IMR-90 (cell line): ENCODE data around the gene MED6. TPM values are rescaled to one million over a fixed set of nuclear protein-coding genes. Genes with fewer than 3 reads are reported as not detected.

ENCODE experiments used
- ATAC-seq: fragments of 200-7000 bp; cut with Tn5 transposase; 2 replicates; pipeline ENCODE4 v1.9.1; 2020; ENCODE audit warnings: low read depth, mild to moderate bottlenecking, moderate library complexity
- BruUV-seq: library from RNA; stranded (reverse); fragments of 400-500 nt; replicated peaks from 2 replicates; lab custom pipeline; 2021; lab: Mats Ljungman, UMichigan
- CTCF ChIA-PET: fragments of 300-600 bp; formaldehyde crosslinking; extraction: SDS; loops from one replicate; lab custom pipeline; 2021; ENCODE audit warnings: antibody characterized with exemption; lab: Yijun Ruan, JAX
- POLR2A ChIA-PET: fragments of 300-600 bp; sonication (Branson Sonifier 250); formaldehyde crosslinking; loops from one replicate; lab custom pipeline; 2022; ENCODE audit warnings: antibody characterized with exemption; ENCODE audit not compliant: unreplicated experiment; lab: Charles Lee
- DNase-seq: peaks from one replicate; pipeline ENCODE4 v3.0.0; 2013
- H2AFZ ChIP-seq: replicated peaks from 2 replicates; pipeline ENCODE3; 2013; ENCODE audit warnings: low read length, mild to moderate bottlenecking; ENCODE audit not compliant: poor library complexity
- H2AK5ac ChIP-seq: 2 replicates; pipeline ENCODE4 v1.6.1; 2013; ENCODE audit warnings: low read depth, low read length, inconsistent platforms
- H2AK9ac ChIP-seq: replicated peaks from 2 replicates; pipeline ENCODE3; 2013; ENCODE audit warnings: mild to moderate bottlenecking, low read depth, low read length, moderate library complexity; ENCODE audit not compliant: poor library complexity
- H2BK120ac ChIP-seq: 2 replicates; pipeline ENCODE4 v1.6.1; 2013; ENCODE audit warnings: low read depth, low read length, inconsistent platforms
- H2BK15ac ChIP-seq: 3 replicates; pipeline ENCODE4 v1.6.1; 2013; ENCODE audit warnings: low read depth, low read length, inconsistent platforms
- H2BK20ac ChIP-seq: 2 replicates; pipeline ENCODE4 v1.6.1; 2013; ENCODE audit warnings: low read depth, mild to moderate bottlenecking, inconsistent platforms, low read length, moderate library complexity
- H2BK5ac ChIP-seq: 2 replicates; pipeline ENCODE4 v1.6.1; 2013; ENCODE audit warnings: mild to moderate bottlenecking, low read depth, low read length, inconsistent platforms; ENCODE audit not compliant: poor library complexity, severe bottlenecking
- H3K14ac ChIP-seq: replicated peaks from 2 replicates; pipeline ENCODE4 v1.6.1; 2013; ENCODE audit warnings: low read depth, low read length, inconsistent platforms
- H3K18ac ChIP-seq: 2 replicates; pipeline ENCODE4 v1.6.1; 2013; ENCODE audit warnings: low read depth, low read length, control low read depth
- H3K23ac ChIP-seq: 2 replicates; pipeline ENCODE4 v1.6.1; 2013; ENCODE audit warnings: low read depth, low read length, inconsistent platforms
- H3K27ac ChIP-seq: 2 replicates; pipeline ENCODE4 v1.5.1; 2013; ENCODE audit warnings: mild to moderate bottlenecking, control low read depth, low read length; ENCODE audit not compliant: insufficient read depth
- H3K27me3 ChIP-seq: 2 replicates; pipeline ENCODE4 v1.6.1; 2013; ENCODE audit warnings: low read length; ENCODE audit not compliant: control insufficient read depth, insufficient read depth
- H3K36me3 ChIP-seq: 2 replicates; pipeline ENCODE4 v1.6.1; 2013; ENCODE audit warnings: low read length, mixed read lengths; ENCODE audit not compliant: control insufficient read depth, insufficient read depth
- H3K4ac ChIP-seq: 2 replicates; pipeline ENCODE4 v1.6.1; 2013; ENCODE audit warnings: low read depth, low read length, inconsistent platforms
- H3K4me1 ChIP-seq: 2 replicates; pipeline ENCODE4 v1.6.1; 2013; ENCODE audit warnings: low read length, mixed read lengths; ENCODE audit not compliant: control insufficient read depth, insufficient read depth
- H3K4me2 ChIP-seq: 2 replicates; pipeline ENCODE4 v1.6.1; 2013; ENCODE audit warnings: low read depth, mild to moderate bottlenecking, control low read depth, low read length, moderate library complexity
- H3K4me3 ChIP-seq: 2 replicates; pipeline ENCODE4 v1.5.1; 2013; ENCODE audit warnings: low read depth, mild to moderate bottlenecking, control low read depth, low read length, moderate library complexity; ENCODE audit not compliant: insufficient read depth
- H3K56ac ChIP-seq: 2 replicates; pipeline ENCODE4 v1.6.1; 2013; ENCODE audit warnings: low read length, inconsistent platforms; ENCODE audit not compliant: insufficient read depth; ENCODE audit errors: extremely low read depth
- H3K79me1 ChIP-seq, 2 experiments: 2 replicates each; pipeline ENCODE4 v1.6.1; 2013; ENCODE audit warnings: low read length in 2 of 2, inconsistent platforms in 1 of 2, low read depth in 1 of 2
- H3K9ac ChIP-seq: 2 replicates; pipeline ENCODE4 v1.6.1; 2013; ENCODE audit warnings: low read depth, low read length, control low read depth
- H3K9me1 ChIP-seq: 2 replicates; pipeline ENCODE4 v1.6.1; 2013; ENCODE audit warnings: low read length, inconsistent platforms; ENCODE audit not compliant: insufficient read depth
- H3K9me3 ChIP-seq: 2 replicates; pipeline ENCODE4 v1.6.1; 2013; ENCODE audit warnings: low read length; ENCODE audit not compliant: control insufficient read depth, insufficient read depth
- H4K20me1 ChIP-seq: 2 replicates; pipeline ENCODE4 v1.6.1; 2013; ENCODE audit warnings: low read length, inconsistent platforms; ENCODE audit not compliant: insufficient read depth
- H4K5ac ChIP-seq: 2 replicates; pipeline ENCODE4 v1.6.1; 2013; ENCODE audit warnings: mild to moderate bottlenecking, low read depth, low read length, control low read depth
- H4K8ac ChIP-seq, 2 experiments: 2 replicates each; pipeline ENCODE4 v1.6.1; 2013; ENCODE audit warnings: low read depth in 2 of 2, low read length in 2 of 2, control low read depth in 1 of 2, inconsistent platforms in 1 of 2
- H4K91ac ChIP-seq: 2 replicates; pipeline ENCODE4 v1.6.1; 2013; ENCODE audit warnings: low read depth, low read length, inconsistent platforms; ENCODE audit not compliant: insufficient read depth
- BHLHE40 ChIP-seq: fragments of 150-350 bp; IDR thresholded peaks from 2 replicates; pipeline ENCODE4 v1.6.1; 2016; ENCODE audit warnings: mild to moderate bottlenecking, low read depth, low read length
- CEBPB ChIP-seq: IDR thresholded peaks from 2 replicates; pipeline ENCODE4 v1.6.1; 2012; ENCODE audit warnings: low read depth, low read length, improper control_type of control experiment
- CHD1 ChIP-seq: IDR thresholded peaks from 2 replicates; pipeline ENCODE4 v1.6.1; 2012; ENCODE audit warnings: low read depth, low read length, improper control_type of control experiment
- FOS ChIP-seq: fragments of 150-350 bp; IDR thresholded peaks from 2 replicates; pipeline ENCODE4 v1.6.1; 2016; ENCODE audit warnings: low read depth, low read length
- MAFK ChIP-seq: IDR thresholded peaks from 2 replicates; pipeline ENCODE4 v1.6.1; 2012; ENCODE audit warnings: low read depth, low read length, improper control_type of control experiment
- MAZ ChIP-seq: IDR thresholded peaks from 2 replicates; pipeline ENCODE4 v1.6.1; 2012; ENCODE audit warnings: low read depth, mild to moderate bottlenecking, low read length, improper control_type of control experiment, moderate library complexity, borderline replicate concordance
- MXI1 ChIP-seq: IDR thresholded peaks from 2 replicates; pipeline ENCODE4 v1.6.1; 2012; ENCODE audit warnings: low read depth, mild to moderate bottlenecking, low read length, moderate library complexity, borderline replicate concordance
- NFE2L2 ChIP-seq: fragments of 150-350 bp; IDR thresholded peaks from 2 replicates; pipeline ENCODE4 v1.6.1; 2016; ENCODE audit warnings: low read depth, mild to moderate bottlenecking, low read length
- POLR2A ChIP-seq: IDR thresholded peaks from 2 replicates; pipeline ENCODE4 v1.6.1; 2012; ENCODE audit warnings: mild to moderate bottlenecking, low read depth, low read length
- RAD21 ChIP-seq: IDR thresholded peaks from 2 replicates; pipeline ENCODE4 v1.6.1; 2012; ENCODE audit warnings: low read length, improper control_type of control experiment
- RCOR1 ChIP-seq: IDR thresholded peaks from 2 replicates; pipeline ENCODE4 v1.6.1; 2012; ENCODE audit warnings: mild to moderate bottlenecking, low read length, improper control_type of control experiment; ENCODE audit not compliant: insufficient replicate concordance
- RFX5 ChIP-seq: IDR thresholded peaks from 2 replicates; pipeline ENCODE4 v1.8.0; 2012; ENCODE audit warnings: low read depth, mild to moderate bottlenecking, low read length, moderate library complexity
- SMC3 ChIP-seq: fragments of 150-350 bp; IDR thresholded peaks from 2 replicates; pipeline ENCODE4 v1.6.1; 2016; ENCODE audit warnings: low read depth, mild to moderate bottlenecking, antibody characterized with exemption, low read length, moderate library complexity
- WGBS, 2 experiments: methylation state at CpG; one replicate each; pipeline versions ENCODE4 v1.1.5 to v1.1.7; 2013; ENCODE audit warnings: missing lambda C conversion rate in 2 of 2; ENCODE audit not compliant: insufficient read length in 1 of 2; ENCODE audit errors: extremely low coverage in 2 of 2; 5-methylcytosine and 5-hydroxymethylcytosine counted together
- dilution Hi-C: fragments of 300-500 bp; cut with HindIII; formaldehyde crosslinking; loops from one replicate; pipeline ENCODE4 v1.14.3; 2018; ENCODE audit warnings: low sequenced_read_pairs; ENCODE audit not compliant: unreplicated experiment
- in situ Hi-C: fragments of 300-500 bp; cut with MboI; formaldehyde crosslinking; loops from 3 replicates; pipeline ENCODE4 v1.14.3; 2019; ENCODE audit warnings: low sequenced_read_pairs, inconsistent platforms, mixed read lengths
- intact Hi-C: fragments of 100-400 bp; cut with micrococcal nuclease; formaldehyde crosslinking; loops from 2 replicates; pipeline ENCODE4 v1.10.0; 2022
- polyA plus RNA-seq, 3 experiments: library from polyadenylated mRNA; depleted of rRNA; stranded (reverse); fragments of >200 nt; gene quantifications; 2 replicates each; pipeline ENCODE4 v1.2.3, GENCODE V29; 2012; ENCODE audit warnings: low replicate concordance in 1 of 3
- total RNA-seq: library from RNA; depleted of rRNA; stranded (reverse); fragments of >200 nt; gene quantifications from 2 replicates; pipeline ENCODE4 v1.2.3, GENCODE V29; 2012
- TF ChIP-seq, protein P1 (sequence below): conservative IDR thresholded peaks from 2 replicates; pipeline ENCODE4 v1.5.1; 2012; ENCODE audit warnings: mild to moderate bottlenecking, low read depth, low read length, improper control_type of control experiment
- TF ChIP-seq, protein P2 (sequence below): fragments of 150-350 bp; IDR thresholded peaks from 2 replicates; pipeline ENCODE4 v1.6.1; 2017; ENCODE audit warnings: mild to moderate bottlenecking, antibody characterized with exemption, low read length, low read depth
- TF ChIP-seq, protein P3 (sequence below): fragments of 150-350 bp; IDR thresholded peaks from 2 replicates; pipeline ENCODE4 v1.6.1; 2016; ENCODE audit warnings: low read depth, mild to moderate bottlenecking, low read length, moderate library complexity, borderline replicate concordance

MED6 gene
- total and polyA plus RNA-seq, 2 of the 4 experiments (the other 2 are of a cell fraction): 24.3 to 31.5 TPM

GRCh38 chr14:70645892-70646291 is 45.4 kb upstream of the MED6 start:
- no peak overlapping the region for H4K5ac ChIP-seq
- no peak overlapping the region for H3K4ac ChIP-seq
- dilution Hi-C loops (no loop called here), in situ Hi-C loops (no loop called here), intact Hi-C loops (no loop called here)
- H2BK20ac ChIP-seq: no peak overlapping the region
- no peak overlapping the region for H3K18ac ChIP-seq
- H3K14ac ChIP-seq: no peak overlapping the region
- no peak overlapping the region for H2BK5ac ChIP-seq
- H3K4me3 ChIP-seq: no peak overlapping the region
- H3K27me3 ChIP-seq: peaks cover 40% of the 10 kb centered on the region
- no peak overlapping the region for H2AK9ac ChIP-seq
- no peak overlapping the region for H2AK5ac ChIP-seq
- no peak overlapping the region for H3K9ac ChIP-seq
- no peaks in the 10 kb centered on the region for H3K79me1 ChIP-seq
- H3K4me1 ChIP-seq: no peaks in the 10 kb centered on the region; the same call in 1 of the 2 replicates
- DNase-seq (no peak), ATAC-seq (no peak)
- no peaks in the 10 kb centered on the region; the same call in 1 of the 2 replicates for H4K20me1 ChIP-seq
- H3K27ac ChIP-seq: no peak overlapping the region
- no peaks in the 10 kb centered on the region for H3K9me3 ChIP-seq
- peaks cover 1% of the 10 kb centered on the region; the same call in 1 of the 2 replicates for H3K9me1 ChIP-seq
- no peak overlapping the region for H3K23ac ChIP-seq
- H2BK120ac ChIP-seq: no peak overlapping the region
- H3K36me3 ChIP-seq: no peaks in the 10 kb centered on the region
- no peak overlapping the region for H3K4me2 ChIP-seq
- BruUV-seq: no TSS peak
- CTCF ChIA-PET: no interaction called here
- H4K8ac ChIP-seq: no peak overlapping the region
- H4K91ac ChIP-seq: no peak overlapping the region
- 57% methylated on average over 1 of the region's 6 CpGs; no CpG with 5 or more reads in 1 of the 2 experiments for WGBS, 2 experiments
- H2AFZ ChIP-seq: no peak overlapping the region
- H3K56ac ChIP-seq: no peak overlapping the region
- TF ChIP-seq CHD1 (no peak), RFX5 (no peak), NFE2L2 (no peak), RCOR1 (no peak), CEBPB (no peak), RAD21 (no peak), MAZ (no peak), POLR2A (no peak), BHLHE40 (no peak), SMC3 (no peak), MXI1 (no peak), FOS (no peak), MAFK (no peak)
- TF ChIP-seq, protein P1, sequence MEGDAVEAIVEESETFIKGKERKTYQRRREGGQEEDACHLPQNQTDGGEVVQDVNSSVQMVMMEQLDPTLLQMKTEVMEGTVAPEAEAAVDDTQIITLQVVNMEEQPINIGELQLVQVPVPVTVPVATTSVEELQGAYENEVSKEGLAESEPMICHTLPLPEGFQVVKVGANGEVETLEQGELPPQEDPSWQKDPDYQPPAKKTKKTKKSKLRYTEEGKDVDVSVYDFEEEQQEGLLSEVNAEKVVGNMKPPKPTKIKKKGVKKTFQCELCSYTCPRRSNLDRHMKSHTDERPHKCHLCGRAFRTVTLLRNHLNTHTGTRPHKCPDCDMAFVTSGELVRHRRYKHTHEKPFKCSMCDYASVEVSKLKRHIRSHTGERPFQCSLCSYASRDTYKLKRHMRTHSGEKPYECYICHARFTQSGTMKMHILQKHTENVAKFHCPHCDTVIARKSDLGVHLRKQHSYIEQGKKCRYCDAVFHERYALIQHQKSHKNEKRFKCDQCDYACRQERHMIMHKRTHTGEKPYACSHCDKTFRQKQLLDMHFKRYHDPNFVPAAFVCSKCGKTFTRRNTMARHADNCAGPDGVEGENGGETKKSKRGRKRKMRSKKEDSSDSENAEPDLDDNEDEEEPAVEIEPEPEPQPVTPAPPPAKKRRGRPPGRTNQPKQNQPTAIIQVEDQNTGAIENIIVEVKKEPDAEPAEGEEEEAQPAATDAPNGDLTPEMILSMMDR: no peak
- TF ChIP-seq, protein P2, sequence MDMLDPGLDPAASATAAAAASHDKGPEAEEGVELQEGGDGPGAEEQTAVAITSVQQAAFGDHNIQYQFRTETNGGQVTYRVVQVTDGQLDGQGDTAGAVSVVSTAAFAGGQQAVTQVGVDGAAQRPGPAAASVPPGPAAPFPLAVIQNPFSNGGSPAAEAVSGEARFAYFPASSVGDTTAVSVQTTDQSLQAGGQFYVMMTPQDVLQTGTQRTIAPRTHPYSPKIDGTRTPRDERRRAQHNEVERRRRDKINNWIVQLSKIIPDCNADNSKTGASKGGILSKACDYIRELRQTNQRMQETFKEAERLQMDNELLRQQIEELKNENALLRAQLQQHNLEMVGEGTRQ: no peak
- TF ChIP-seq, protein P3, sequence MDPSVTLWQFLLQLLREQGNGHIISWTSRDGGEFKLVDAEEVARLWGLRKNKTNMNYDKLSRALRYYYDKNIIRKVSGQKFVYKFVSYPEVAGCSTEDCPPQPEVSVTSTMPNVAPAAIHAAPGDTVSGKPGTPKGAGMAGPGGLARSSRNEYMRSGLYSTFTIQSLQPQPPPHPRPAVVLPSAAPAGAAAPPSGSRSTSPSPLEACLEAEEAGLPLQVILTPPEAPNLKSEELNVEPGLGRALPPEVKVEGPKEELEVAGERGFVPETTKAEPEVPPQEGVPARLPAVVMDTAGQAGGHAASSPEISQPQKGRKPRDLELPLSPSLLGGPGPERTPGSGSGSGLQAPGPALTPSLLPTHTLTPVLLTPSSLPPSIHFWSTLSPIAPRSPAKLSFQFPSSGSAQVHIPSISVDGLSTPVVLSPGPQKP: no peak
- no peak overlapping the region for H2BK15ac ChIP-seq
- POLR2A ChIA-PET: no interaction called here
